Stomach (tissue), 4 donors: ENCODE measurements around the gene ZNF304.

ENCODE experiments used
- CTCF ChIP-seq, 7 experiments: fragments of 450-650 bp in 4 of 7; fragments of 200-600 bp in 3 of 7; sonication (generic) in 3 of 7; IDR thresholded peaks; one replicate each; pipeline ENCODE4 v1.5.1; 2016 to 2019; ENCODE audit warnings: antibody characterized with exemption in 7 of 7, control low read depth in 2 of 7, mild to moderate bottlenecking in 1 of 7
- EP300 ChIP-seq: sonication (generic); formaldehyde crosslinking; IDR thresholded peaks from one replicate; pipeline ENCODE4 v1.6.1; 2017; ENCODE audit warnings: antibody characterized with exemption
- POLR2AphosphoS5 ChIP-seq, 3 donors: sonication (generic); formaldehyde crosslinking; IDR thresholded peaks; one replicate each; pipeline ENCODE4 v1.6.1; 2016; ENCODE audit warnings: antibody characterized with exemption in 3 of 3

GRCh38 chr19:57302020-57302465, 49.0 kb upstream of the ZNF304 start:
- TF ChIP-seq CTCF (IDR thresholded peaks at IDR 0.05) (no peak), EP300 (no peak), POLR2AphosphoS5 (IDR thresholded peaks at IDR 0.05) (no peak)
